Measurements from ENCODE around the gene POU2F3.

DNA sequence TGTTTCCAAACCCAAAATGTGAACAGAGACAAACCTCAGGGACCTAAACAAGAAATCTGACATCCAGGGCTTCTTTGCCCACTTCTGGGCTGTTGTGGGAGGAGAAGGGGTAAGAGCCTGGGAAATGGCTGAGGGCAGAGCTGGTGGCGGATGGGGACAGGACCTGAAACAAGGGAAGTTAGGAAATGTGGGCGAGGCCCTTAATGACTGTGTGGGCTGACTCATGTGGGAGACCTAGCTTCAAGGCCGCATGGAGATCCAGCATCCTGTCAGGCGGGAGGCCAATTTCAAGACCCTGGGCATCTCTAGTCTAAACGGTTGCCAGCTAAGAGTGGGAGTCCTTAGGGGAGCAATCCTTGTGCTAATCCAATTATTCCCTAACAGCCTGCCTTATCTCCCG lies 31.2 kb upstream of the POU2F3 start:
- TF ChIP-seq TAF1 (IDR thresholded peaks at IDR 0.05; ENCODE audit: low read depth, low read length): no peak
- TF ChIP-seq, protein P1, sequence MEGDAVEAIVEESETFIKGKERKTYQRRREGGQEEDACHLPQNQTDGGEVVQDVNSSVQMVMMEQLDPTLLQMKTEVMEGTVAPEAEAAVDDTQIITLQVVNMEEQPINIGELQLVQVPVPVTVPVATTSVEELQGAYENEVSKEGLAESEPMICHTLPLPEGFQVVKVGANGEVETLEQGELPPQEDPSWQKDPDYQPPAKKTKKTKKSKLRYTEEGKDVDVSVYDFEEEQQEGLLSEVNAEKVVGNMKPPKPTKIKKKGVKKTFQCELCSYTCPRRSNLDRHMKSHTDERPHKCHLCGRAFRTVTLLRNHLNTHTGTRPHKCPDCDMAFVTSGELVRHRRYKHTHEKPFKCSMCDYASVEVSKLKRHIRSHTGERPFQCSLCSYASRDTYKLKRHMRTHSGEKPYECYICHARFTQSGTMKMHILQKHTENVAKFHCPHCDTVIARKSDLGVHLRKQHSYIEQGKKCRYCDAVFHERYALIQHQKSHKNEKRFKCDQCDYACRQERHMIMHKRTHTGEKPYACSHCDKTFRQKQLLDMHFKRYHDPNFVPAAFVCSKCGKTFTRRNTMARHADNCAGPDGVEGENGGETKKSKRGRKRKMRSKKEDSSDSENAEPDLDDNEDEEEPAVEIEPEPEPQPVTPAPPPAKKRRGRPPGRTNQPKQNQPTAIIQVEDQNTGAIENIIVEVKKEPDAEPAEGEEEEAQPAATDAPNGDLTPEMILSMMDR (IDR thresholded peaks at IDR 0.05; ENCODE audit: control extremely low read depth in 1 of 3, insufficient read depth in 1 of 3, low read depth in 1 of 3, low read length in 3 of 3): no peak
